ENCODE measurements around the gene DCDC2. TPM values are rescaled to one million over a fixed set of nuclear protein-coding genes. Genes with fewer than 3 reads are reported as not detected.

Gene DCDC2
- total RNA-seq, 1 donor from 2014 or later: 1.4 TPM

GRCh38 chr6:24191346-24191745 is 166.5 kb downstream of the DCDC2 start:
- Mint-ChIP-seq H3K4me3 (no peak overlapping the region), H3K27ac (no peak overlapping the region), H3K36me3 (no peaks in the 10 kb centered on the region), H3K9me3 (peaks cover 6% of the 10 kb centered on the region), H3K27me3 (ENCODE audit: low read depth) (peaks cover 4% of the 10 kb centered on the region), H3K4me1 (peaks cover 21% of the 10 kb centered on the region)
- TF ChIP-seq, protein P1, sequence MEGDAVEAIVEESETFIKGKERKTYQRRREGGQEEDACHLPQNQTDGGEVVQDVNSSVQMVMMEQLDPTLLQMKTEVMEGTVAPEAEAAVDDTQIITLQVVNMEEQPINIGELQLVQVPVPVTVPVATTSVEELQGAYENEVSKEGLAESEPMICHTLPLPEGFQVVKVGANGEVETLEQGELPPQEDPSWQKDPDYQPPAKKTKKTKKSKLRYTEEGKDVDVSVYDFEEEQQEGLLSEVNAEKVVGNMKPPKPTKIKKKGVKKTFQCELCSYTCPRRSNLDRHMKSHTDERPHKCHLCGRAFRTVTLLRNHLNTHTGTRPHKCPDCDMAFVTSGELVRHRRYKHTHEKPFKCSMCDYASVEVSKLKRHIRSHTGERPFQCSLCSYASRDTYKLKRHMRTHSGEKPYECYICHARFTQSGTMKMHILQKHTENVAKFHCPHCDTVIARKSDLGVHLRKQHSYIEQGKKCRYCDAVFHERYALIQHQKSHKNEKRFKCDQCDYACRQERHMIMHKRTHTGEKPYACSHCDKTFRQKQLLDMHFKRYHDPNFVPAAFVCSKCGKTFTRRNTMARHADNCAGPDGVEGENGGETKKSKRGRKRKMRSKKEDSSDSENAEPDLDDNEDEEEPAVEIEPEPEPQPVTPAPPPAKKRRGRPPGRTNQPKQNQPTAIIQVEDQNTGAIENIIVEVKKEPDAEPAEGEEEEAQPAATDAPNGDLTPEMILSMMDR (IDR thresholded peaks at IDR 0.05; ENCODE audit: unreplicated experiment): no peak
- DNase-seq (ENCODE audit: low spot score in 2 of 2, unreplicated experiment in 2 of 2): no peak

DNA sequence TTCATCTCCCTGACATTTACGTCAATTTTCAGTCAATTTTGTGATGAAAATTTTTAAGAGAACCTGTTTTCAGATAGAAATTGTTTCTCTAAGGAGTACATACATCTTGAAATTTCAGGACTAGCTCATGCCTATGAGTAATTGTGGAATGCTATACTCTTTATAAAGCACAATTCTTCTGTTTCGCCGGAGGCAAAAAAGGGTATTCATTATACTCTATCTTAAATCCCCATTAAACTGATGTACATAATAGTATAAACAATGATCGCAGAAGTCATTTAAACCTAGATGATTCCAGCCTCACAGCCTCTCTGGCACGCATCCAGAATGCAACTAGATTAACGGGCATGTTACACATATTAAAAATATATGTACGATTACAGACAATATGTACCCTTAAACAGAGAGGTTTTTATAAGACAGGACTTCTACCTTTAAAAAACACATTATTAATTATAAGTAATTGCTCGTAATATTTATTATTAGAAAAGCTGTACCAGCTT is 169.2 kb downstream of the DCDC2 start:
- no peak for DNase-seq (ENCODE audit: low spot score in 2 of 2, unreplicated experiment in 2 of 2)
- H3K9me3 Mint-ChIP-seq: peaks cover 10% of the 10 kb centered on the region
- peaks cover 25% of the 10 kb centered on the region for H3K4me1 Mint-ChIP-seq
- H3K36me3 Mint-ChIP-seq: no peaks in the 10 kb centered on the region
- no peak overlapping the region for H3K4me3 Mint-ChIP-seq
- TF ChIP-seq, protein P1 (IDR thresholded peaks at IDR 0.05; ENCODE audit: unreplicated experiment): no peak
- peaks cover 4% of the 10 kb centered on the region for H3K27me3 Mint-ChIP-seq (ENCODE audit: low read depth)
- no peak overlapping the region for H3K27ac Mint-ChIP-seq

DNA sequence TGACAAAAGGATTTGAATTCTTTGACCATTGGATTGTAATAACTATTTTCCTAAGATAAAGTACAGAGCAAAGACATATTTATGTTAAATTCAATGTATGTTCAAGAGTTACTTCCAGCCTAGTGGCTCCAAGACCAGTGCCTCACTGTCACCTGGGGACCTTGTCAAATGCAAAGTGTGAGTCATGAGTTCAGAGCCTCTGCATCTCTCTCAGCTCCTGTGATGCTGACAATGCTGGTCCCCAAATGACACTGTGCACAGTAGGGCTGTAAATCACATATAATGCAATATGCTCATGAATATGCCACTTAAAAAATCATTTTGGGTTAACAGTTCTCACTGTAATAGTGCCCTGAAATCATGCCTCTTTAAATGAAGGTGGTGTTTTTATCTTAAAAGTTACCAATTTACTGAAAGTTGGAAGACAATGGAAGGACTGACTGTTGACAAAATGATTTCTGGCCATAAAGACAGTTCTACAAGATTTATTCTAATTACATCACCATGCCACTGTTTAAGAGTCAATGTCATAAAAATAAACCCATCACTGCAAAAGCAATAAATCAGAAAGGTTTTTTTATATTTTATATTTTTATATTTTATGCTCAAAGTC is 169.8 kb downstream of the DCDC2 start:
- peaks cover 4% of the 10 kb centered on the region for H3K27me3 Mint-ChIP-seq (ENCODE audit: low read depth)

GRCh38 chr6:24186349-24186748 is 171.5 kb downstream of the DCDC2 start:
- no peak for DNase-seq (ENCODE audit: low spot score in 2 of 2, unreplicated experiment in 2 of 2)
- peaks cover 24% of the 10 kb centered on the region for H3K9me3 Mint-ChIP-seq
- H3K4me1 Mint-ChIP-seq: peaks cover 25% of the 10 kb centered on the region
- no peak overlapping the region for H3K27ac Mint-ChIP-seq
- H3K36me3 Mint-ChIP-seq: peaks cover 3% of the 10 kb centered on the region
- TF ChIP-seq, protein P1 (IDR thresholded peaks at IDR 0.05; ENCODE audit: unreplicated experiment): no peak
- H3K27me3 Mint-ChIP-seq (ENCODE audit: low read depth): no peaks in the 10 kb centered on the region
- no peak overlapping the region for H3K4me3 Mint-ChIP-seq

More for the DNA sequence above, 169.8 kb downstream of the DCDC2 start:
- Mint-ChIP-seq H3K4me1 (peaks cover 25% of the 10 kb centered on the region), H3K9me3 (peaks cover 15% of the 10 kb centered on the region), H3K4me3 (no peak overlapping the region), H3K36me3 (no peaks in the 10 kb centered on the region), H3K27ac (no peak overlapping the region)
- TF ChIP-seq, protein P1 (IDR thresholded peaks at IDR 0.05; ENCODE audit: unreplicated experiment): no peak
- DNase-seq (ENCODE audit: low spot score in 2 of 2, unreplicated experiment in 2 of 2): no peak

GRCh38 chr6:24183584-24183983 is 174.3 kb downstream of the DCDC2 start:
- H3K27me3 Mint-ChIP-seq (ENCODE audit: low read depth): no peaks in the 10 kb centered on the region
- H3K27ac Mint-ChIP-seq: no peak overlapping the region
- TF ChIP-seq, protein P1 (IDR thresholded peaks at IDR 0.05; ENCODE audit: unreplicated experiment): no peak
- H3K9me3 Mint-ChIP-seq: peaks cover 27% of the 10 kb centered on the region
- no peak for DNase-seq (ENCODE audit: low spot score in 2 of 2, unreplicated experiment in 2 of 2)
- H3K36me3 Mint-ChIP-seq: peaks cover 6% of the 10 kb centered on the region
- H3K4me3 Mint-ChIP-seq: no peak overlapping the region
- peaks cover 19% of the 10 kb centered on the region for H3K4me1 Mint-ChIP-seq
